Erythroblast (primary cell): ENCODE data around the gene PTPRM.

Experiments used
- GATA1 ChIP-seq: IDR thresholded peaks from 2 replicates; pipeline ENCODE4 v1.6.1; 2011; ENCODE audit warnings: low read depth, mild to moderate bottlenecking, control low read depth, low read length, moderate library complexity
- POLR2A ChIP-seq: IDR thresholded peaks from 2 replicates; pipeline ENCODE4 v1.6.1; 2011; ENCODE audit warnings: mild to moderate bottlenecking, low read length

GRCh38 chr18:7677001-7677400 is 109.9 kb downstream of the PTPRM start:
- TF ChIP-seq POLR2A (no peak), GATA1 (no peak)
